SU-DHL-6 (cell line): ENCODE measurements around the gene OTUD4.
A peak's percentile ranks its signal among the peaks of the same experiment; 100 is the strongest.
"Not testable (repeated sequence)": the region's sequence is repeated elsewhere in the genome, so short reads cannot be mapped to it uniquely, and the experiment has no call there.

Experiments
- H2AFZ ChIP-seq: fragments of 200-600 bp; sonication (generic); 2 replicates; pipeline ENCODE4 v1.6.1; 2014; ENCODE audit warnings: low read depth, mild to moderate bottlenecking, moderate library complexity, mixed read lengths, antibody characterized with exemption, low read length; ENCODE audit not compliant: severe bottlenecking
- H3F3A ChIP-seq: fragments of 200-600 bp; shearing (Covaris generic); 2 replicates; pipeline ENCODE4 v1.6.0; 2016; ENCODE audit warnings: antibody characterized with exemption, mild to moderate bottlenecking; ENCODE audit not compliant: insufficient read depth
- H3K27ac ChIP-seq: fragments of 200-600 bp; sonication (generic); 2 replicates; pipeline ENCODE4 v1.5.1; 2016; ENCODE audit warnings: low read depth, mild to moderate bottlenecking, low read length, moderate library complexity, mixed read lengths
- H3K27me3 ChIP-seq: fragments of 200-600 bp; sonication (generic), shearing (Covaris generic); 2 replicates; pipeline ENCODE4 v1.6.0; 2014; ENCODE audit warnings: mild to moderate bottlenecking, low read length
- H3K36me3 ChIP-seq: fragments of 200-600 bp; sonication (generic); 2 replicates; pipeline ENCODE4 v1.6.1; 2014; ENCODE audit warnings: mild to moderate bottlenecking, low read length, mixed read lengths
- H3K4me2 ChIP-seq: fragments of 300-600, 200-600 bp; shearing (Covaris generic), sonication (generic); 2 replicates; pipeline ENCODE4 v1.6.0; 2014; ENCODE audit warnings: low read length, low read depth, mild to moderate bottlenecking; ENCODE audit not compliant: poor library complexity, severe bottlenecking
- H3K4me3 ChIP-seq: fragments of 200-600 bp; sonication (generic); 2 replicates; pipeline ENCODE4 v1.5.1; 2014; ENCODE audit warnings: antibody characterized with exemption, low read length, mild to moderate bottlenecking, mixed read lengths; ENCODE audit not compliant: insufficient read depth, poor library complexity, severe bottlenecking
- H3K79me2 ChIP-seq: fragments of 200-600 bp; sonication (generic); 2 replicates; pipeline ENCODE4 v1.6.1; 2014; ENCODE audit warnings: mild to moderate bottlenecking, low read length, moderate library complexity; ENCODE audit not compliant: insufficient read depth
- H3K9ac ChIP-seq: fragments of 200-600 bp; sonication (generic); 2 replicates; pipeline ENCODE4 v1.7.0; 2014; ENCODE audit warnings: mild to moderate bottlenecking, low read length
- H3K9me2 ChIP-seq: fragments of 200-600 bp; sonication (generic); replicated peaks from 2 replicates; pipeline ENCODE4 v1.6.1; 2014; ENCODE audit warnings: low read length; ENCODE audit not compliant: insufficient read depth
- H3K9me3 ChIP-seq: fragments of 200-600 bp; sonication (generic); 2 replicates; pipeline ENCODE4 v1.6.1; 2014; ENCODE audit warnings: low read length, mixed read lengths; ENCODE audit not compliant: insufficient read depth
- H4K20me1 ChIP-seq: fragments of 200-600 bp; sonication (generic); 2 replicates; pipeline ENCODE4 v1.6.1; 2014; ENCODE audit warnings: low read depth, mild to moderate bottlenecking, antibody characterized with exemption, low read length, moderate library complexity, mixed read lengths
- EZH2phosphoT487 ChIP-seq: fragments of 200-600 bp; sonication (generic), shearing (Covaris generic); conservative IDR thresholded peaks from 2 replicates; pipeline ENCODE4 v1.6.1; 2018; ENCODE audit warnings: mild to moderate bottlenecking, antibody characterized with exemption, low read length, moderate library complexity, mixed read lengths
- TF ChIP-seq, protein P1 (sequence below): fragments of 200-600 bp; sonication (generic); IDR thresholded peaks from one replicate; pipeline ENCODE4 v1.5.1; 2017; ENCODE audit warnings: antibody characterized with exemption, mild to moderate bottlenecking, low read length, moderate library complexity; ENCODE audit not compliant: insufficient read depth, poor library complexity, severe bottlenecking

Gene OTUD4

DNA sequence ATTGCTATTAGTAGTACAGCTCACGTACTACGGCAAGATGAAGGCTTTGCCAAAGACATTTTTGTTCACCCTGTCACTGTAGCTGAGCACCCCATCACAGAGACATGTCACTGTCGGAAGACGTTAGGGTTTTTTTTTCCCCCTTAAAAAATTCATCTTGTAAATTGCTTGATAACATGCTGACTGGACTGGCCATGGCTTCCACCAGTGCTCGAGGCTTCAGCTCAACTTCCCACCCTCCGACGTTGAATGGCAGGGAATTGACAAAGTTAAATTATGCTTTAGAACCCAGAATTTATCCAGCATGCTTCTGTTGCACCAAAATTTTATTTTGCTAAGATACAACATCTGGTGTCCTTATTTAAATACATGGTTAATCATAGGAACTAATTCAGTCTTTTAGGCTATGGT is 707 bp upstream of the OTUD4 start:
- Histone ChIP-seq H2AFZ (peak overlapping the region; percentile 91), H3K36me3 (no peaks in the 10 kb centered on the region), H3K27me3 (no peaks in the 10 kb centered on the region), H3K4me3 (peak overlapping the region; percentile 85), H3K27ac (peak overlapping the region; percentile 60), H3F3A (peaks cover 9% of the 10 kb centered on the region), H3K9ac (peak overlapping the region; percentile 82), H4K20me1 (no peaks in the 10 kb centered on the region), H3K4me2 (peak overlapping the region; percentile 83), H3K79me2 (peaks cover 34% of the 10 kb centered on the region), H3K9me3 (no peaks in the 10 kb centered on the region), H3K9me2 (no peaks in the 10 kb centered on the region)
- TF ChIP-seq, protein P1, sequence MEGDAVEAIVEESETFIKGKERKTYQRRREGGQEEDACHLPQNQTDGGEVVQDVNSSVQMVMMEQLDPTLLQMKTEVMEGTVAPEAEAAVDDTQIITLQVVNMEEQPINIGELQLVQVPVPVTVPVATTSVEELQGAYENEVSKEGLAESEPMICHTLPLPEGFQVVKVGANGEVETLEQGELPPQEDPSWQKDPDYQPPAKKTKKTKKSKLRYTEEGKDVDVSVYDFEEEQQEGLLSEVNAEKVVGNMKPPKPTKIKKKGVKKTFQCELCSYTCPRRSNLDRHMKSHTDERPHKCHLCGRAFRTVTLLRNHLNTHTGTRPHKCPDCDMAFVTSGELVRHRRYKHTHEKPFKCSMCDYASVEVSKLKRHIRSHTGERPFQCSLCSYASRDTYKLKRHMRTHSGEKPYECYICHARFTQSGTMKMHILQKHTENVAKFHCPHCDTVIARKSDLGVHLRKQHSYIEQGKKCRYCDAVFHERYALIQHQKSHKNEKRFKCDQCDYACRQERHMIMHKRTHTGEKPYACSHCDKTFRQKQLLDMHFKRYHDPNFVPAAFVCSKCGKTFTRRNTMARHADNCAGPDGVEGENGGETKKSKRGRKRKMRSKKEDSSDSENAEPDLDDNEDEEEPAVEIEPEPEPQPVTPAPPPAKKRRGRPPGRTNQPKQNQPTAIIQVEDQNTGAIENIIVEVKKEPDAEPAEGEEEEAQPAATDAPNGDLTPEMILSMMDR, result no peak
- no peak for TF ChIP-seq EZH2phosphoT487

DNA sequence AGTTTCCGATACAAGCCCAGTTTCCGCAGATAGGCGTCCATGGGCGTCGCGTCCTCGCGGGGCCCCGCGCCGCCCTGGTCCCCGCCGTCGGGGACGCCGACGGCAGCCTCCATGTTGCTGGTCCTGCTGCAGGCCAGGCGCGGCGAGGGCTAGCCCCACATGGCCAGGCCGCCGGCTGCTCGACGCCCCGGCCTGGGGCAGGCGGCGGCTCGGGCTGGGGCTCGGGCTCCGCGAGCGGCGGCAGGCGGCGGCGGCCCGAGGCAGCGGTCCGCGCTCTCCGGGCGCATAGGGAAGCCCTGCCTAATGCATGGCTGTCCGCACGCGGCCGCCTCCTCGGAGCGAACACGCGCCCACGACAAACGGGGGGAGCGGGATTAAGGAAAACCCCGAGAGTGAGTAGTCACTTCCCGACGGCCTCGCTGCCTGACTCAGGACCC is 510 bp downstream of the OTUD4 start:
- not testable (repeated sequence) for H3K27me3 ChIP-seq, H3F3A ChIP-seq, H3K36me3 ChIP-seq, H3K9me2 ChIP-seq, H4K20me1 ChIP-seq, H3K9me3 ChIP-seq, H2AFZ ChIP-seq
- Histone ChIP-seq H3K9ac (peak overlapping the region; percentile 82), H3K79me2 (peaks cover 46% of the 10 kb centered on the region), H3K4me3 (peak overlapping the region; percentile 88), H3K4me2 (peak overlapping the region; percentile 75), H3K27ac (peak overlapping the region; percentile 91)

DNA sequence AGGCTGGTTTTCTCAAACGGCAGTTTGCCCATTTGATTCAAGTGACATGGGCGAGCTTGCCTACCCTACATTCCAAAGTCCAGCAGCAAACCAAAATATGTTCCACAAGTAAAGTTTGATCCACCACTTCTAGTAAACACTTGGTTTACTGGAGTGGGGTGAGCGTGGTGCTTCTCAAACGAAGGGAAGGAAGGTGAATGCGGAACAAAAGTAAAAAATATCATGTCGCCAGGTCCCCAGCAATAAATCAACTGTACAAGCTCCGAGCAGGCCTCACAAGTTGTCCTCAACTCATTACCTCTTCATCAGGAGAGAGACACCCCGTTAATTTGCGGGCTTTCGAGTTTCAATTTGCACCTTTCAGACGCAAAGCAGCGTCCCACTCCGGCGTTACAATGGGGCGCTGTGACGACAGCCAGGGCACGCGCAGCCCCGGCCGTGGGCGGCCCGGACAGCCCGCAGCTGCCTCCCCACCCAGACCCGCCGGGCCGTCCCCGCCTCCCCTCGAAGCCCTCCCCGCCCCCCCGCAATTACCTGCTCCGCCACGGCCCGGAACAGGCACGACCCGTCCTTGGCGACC is 1.0 kb downstream of the OTUD4 start:
- Histone ChIP-seq H3K9me2 (no peaks in the 10 kb centered on the region), H3F3A (peaks cover 9% of the 10 kb centered on the region), H3K9ac (peak overlapping the region; percentile 82), H3K4me2 (peak overlapping the region; percentile 75), H3K27me3 (no peaks in the 10 kb centered on the region), H3K27ac (peak overlapping the region; percentile 91), H3K36me3 (0 out of 2 replicates have a peak, but pooled peaks cover 6% of the 10 kb centered on the region), H4K20me1 (no peaks in the 10 kb centered on the region), H3K79me2 (peaks cover 51% of the 10 kb centered on the region), H3K4me3 (peak overlapping the region; percentile 88), H2AFZ (peak overlapping the region; percentile 4), H3K9me3 (no peaks in the 10 kb centered on the region)
- TF ChIP-seq EZH2phosphoT487, result no peak
- TF ChIP-seq, protein P1, result no peak

DNA sequence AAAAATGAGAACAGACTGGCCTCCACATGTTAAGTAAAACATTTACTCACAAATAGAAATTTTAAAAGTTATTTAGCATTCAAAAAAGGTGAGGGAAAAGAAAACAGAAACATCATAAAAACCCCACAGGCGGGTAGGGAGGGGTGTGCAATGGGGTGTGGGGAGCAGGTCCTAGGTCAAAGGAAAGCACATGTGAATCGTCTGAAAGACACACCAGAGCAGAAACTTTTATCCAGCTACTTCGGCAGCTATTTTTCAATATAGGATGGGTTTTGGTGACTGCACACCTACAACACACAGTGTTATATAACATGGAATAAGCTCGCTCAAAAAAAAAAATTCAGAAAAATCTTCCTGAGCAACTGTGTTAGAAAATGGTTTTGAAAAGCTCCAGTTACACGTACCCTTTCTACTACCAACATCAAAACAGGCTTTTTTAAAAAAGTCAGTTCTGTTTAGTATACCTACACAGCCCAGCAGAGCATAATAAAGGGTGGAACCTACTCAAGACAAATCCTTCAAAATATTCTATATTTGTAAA is 1.6 kb downstream of the OTUD4 start:
- Histone ChIP-seq H2AFZ (peak overlapping the region; percentile 4), H3K36me3 (0 out of 2 replicates have a peak, but pooled peaks cover 6% of the 10 kb centered on the region), H3F3A (peaks cover 9% of the 10 kb centered on the region), H3K27me3 (no peaks in the 10 kb centered on the region), H3K79me2 (peaks cover 57% of the 10 kb centered on the region), H3K4me2 (peak overlapping the region; percentile 75), H3K9ac (peak overlapping the region; percentile 82), H3K9me3 (no peaks in the 10 kb centered on the region), H4K20me1 (no peaks in the 10 kb centered on the region), H3K9me2 (no peaks in the 10 kb centered on the region), H3K4me3 (peak overlapping the region; percentile 88), H3K27ac (peak overlapping the region; percentile 91)
- TF ChIP-seq, protein P1, result no peak
- TF ChIP-seq EZH2phosphoT487, result no peak
